ENCODE results near the gene CRYBG1.

CRYBG1 gene

GRCh38 chr6:106462923-106463557 lies 102.5 kb downstream of the CRYBG1 start:
- DNase-seq (ENCODE audit: low read depth in 2 of 2), result no peak

GRCh38 chr6:106466211-106466610 lies 105.7 kb downstream of the CRYBG1 start:
- no peak for DNase-seq (ENCODE audit: low read depth in 2 of 2)

DNA sequence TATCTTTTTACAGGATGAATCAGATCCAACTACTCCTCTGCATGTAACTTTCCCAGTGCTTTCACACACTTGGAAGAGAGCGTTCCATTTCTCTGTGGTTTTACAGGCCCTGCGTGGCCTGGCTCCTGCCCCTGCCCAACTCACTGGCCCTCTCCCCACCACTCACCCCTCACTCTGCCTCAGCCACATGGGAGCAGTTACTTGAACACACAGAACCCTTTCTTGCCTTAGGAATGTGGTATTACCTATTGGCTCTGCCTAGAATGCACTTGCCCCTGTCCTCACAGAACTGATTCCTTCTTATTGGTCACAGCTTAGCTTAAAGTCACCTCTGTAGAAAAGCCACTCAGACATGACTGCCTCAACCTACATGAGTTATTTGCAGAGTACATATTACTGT lies 108.4 kb downstream of the CRYBG1 start:
- DNase-seq (ENCODE audit: low read depth in 2 of 2), result no peak

DNA sequence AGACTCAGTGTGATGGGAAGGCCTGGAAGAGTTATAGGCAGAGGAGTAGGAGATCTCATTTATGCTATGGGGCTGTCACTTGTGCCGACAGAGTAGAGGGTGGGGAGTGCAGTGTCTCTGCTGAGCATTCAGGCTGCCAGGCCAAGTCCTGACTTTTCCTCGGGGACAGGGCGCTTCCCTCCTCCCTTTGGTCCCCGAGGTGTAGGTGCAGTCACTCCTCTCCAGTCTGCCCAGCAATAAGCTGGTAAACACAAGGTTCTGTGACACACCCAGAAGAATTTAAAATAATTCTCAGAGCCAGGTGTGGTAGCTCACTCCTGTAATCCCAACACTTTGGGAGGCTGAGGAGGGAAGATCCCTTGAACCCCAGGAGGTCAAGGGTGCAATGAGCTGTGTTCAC lies 109.4 kb downstream of the CRYBG1 start:
- DNase-seq (ENCODE audit: low read depth in 2 of 2), result no peak

- no peak for DNase-seq (ENCODE audit: low read depth in 2 of 2)
Observed at GRCh38 chr6:106470316-106470715, 109.8 kb downstream of the CRYBG1 start.

DNA sequence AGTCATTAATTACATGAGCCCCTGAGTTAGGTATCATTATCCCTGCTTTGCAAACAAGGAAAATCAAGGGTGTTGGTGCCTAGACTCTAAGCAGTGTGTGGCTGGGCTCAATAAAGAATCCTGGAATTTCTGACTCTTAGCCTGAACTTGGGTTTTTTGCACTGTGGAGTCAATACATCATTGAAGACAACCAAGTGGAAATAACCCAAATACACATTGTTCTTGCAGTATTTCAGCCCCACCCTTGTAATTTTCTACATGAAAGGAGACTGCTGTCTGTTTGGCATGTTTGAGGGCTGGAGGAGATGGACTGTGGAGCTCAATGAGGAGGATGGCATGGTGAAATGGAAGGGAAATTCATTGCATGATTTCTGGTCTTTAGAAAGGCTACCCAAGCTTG lies 110.3 kb downstream of the CRYBG1 start:
- DNase-seq (ENCODE audit: low read depth in 2 of 2), result no peak

DNA sequence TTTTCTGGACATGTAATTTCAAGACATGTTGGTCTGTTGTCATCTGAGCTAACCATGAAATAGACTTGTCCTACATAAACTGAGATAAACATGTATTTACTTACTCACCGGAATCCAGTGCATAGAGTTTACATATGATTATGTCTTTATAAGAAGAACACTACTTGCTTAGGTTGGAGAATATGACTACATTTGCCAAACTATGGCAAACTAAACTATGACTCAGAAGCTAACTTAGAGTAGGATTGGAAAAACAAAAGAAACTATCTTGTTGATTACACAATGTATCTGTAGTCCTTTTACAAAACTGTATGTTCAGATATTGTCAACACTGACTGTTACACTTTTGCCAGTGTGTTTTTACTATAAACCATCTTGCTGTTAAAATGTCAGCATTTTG lies 113.3 kb downstream of the CRYBG1 start:
- no peak for DNase-seq (ENCODE audit: low read depth in 2 of 2)

DNA sequence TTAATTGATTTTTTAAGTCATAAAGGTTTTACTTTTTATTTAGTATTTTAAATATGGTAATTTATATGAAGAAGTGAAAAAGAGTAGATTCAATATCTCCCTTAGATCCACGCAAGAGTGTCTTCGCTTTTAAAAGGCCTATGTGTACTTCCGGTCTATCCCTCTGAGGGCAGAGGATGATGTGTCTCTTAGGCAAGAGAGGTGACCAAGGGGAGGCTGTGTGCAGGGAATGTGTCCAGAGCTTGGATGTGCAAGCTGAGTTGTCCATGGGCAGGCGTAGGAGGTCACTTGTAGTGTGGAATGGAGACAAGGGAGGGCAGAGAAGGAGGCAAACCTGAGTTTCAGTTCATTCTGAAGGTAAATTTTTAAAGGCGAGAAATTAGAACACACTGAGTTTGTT lies 113.9 kb downstream of the CRYBG1 start:
- no peak for DNase-seq (ENCODE audit: low read depth in 2 of 2)

- no peak for DNase-seq (ENCODE audit: low read depth in 2 of 2)
Observed at GRCh38 chr6:106475284-106475683, 114.8 kb downstream of the CRYBG1 start.

DNA sequence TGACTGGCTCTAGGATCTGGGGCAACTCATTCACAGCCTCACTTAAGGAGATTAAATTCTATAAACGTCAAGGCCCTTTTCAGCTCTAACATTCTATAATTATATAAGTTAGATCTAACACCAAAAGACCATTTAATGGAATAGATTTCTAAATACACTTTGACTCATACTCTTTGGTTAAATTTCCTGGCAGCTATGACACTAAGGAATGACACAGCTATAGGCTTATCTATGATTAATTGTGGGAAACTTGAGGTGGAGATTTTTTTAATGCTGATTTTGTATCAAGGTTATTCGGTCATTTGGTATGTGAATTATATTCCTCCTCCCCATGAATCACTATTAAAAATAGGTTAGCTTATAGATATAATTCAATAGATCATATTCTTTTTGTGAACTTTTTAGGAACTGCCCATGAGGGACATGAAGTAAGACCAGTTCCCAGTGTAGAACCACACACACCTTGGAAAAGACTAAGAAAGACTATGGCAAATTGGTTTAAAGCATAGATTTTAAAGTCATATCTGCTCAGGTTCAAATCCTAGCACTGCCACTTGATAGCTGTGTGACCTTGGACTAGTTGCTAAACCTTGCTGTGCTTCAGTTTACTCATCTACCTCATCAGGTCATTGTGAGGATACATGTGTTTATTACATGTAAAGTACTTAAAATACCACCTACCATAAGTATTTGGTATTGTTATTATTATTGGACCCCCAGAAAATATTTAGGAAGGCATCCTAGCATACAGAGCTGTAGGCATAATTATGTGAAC lies 116.0 kb downstream of the CRYBG1 start:
- DNase-seq (ENCODE audit: low read depth in 2 of 2), result no peak

DNA sequence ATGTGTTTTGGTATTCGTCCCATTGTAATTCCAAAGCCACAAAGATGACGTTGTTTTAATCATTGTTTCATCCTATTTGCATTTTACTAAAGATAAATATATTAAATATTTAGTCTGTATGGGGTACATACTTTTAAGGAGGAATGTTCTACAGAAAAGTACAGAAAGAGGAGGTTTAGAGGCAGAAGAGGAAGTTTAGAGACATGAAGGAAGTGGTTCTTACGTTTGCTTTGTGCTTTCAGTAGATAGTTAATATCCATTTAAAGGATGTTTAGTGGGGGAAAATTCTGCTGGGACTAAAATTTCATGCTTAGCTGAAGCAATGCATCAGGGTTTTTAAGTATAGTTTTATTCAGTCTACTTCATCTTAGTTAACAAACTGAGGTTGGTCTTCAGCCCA lies 116.6 kb downstream of the CRYBG1 start:
- no peak for DNase-seq (ENCODE audit: low read depth in 2 of 2)

- no peak for DNase-seq (ENCODE audit: low read depth in 2 of 2)
Observed at GRCh38 chr6:106477790-106478189, 117.3 kb downstream of the CRYBG1 start.

DNA sequence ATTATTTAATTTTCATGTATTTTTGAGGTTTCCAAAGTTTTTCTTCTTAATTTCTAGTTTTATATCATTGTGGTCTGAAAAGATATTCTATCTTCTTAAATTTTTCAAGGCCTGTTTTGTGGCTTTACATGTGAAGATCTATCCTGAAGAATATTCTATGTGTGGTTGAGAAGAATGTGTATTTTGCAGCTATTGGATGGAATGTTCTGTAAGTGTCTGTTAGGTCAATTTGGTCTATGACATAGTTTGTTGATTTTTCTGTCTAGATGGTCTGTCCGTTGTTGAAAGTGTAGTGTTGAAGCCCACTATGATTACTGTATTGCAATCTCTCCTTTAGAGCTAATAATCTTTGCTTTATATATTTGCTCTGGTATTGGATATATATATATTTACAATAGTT lies 125.7 kb downstream of the CRYBG1 start:
- DNase-seq (ENCODE audit: low read depth in 2 of 2), result no peak

DNA sequence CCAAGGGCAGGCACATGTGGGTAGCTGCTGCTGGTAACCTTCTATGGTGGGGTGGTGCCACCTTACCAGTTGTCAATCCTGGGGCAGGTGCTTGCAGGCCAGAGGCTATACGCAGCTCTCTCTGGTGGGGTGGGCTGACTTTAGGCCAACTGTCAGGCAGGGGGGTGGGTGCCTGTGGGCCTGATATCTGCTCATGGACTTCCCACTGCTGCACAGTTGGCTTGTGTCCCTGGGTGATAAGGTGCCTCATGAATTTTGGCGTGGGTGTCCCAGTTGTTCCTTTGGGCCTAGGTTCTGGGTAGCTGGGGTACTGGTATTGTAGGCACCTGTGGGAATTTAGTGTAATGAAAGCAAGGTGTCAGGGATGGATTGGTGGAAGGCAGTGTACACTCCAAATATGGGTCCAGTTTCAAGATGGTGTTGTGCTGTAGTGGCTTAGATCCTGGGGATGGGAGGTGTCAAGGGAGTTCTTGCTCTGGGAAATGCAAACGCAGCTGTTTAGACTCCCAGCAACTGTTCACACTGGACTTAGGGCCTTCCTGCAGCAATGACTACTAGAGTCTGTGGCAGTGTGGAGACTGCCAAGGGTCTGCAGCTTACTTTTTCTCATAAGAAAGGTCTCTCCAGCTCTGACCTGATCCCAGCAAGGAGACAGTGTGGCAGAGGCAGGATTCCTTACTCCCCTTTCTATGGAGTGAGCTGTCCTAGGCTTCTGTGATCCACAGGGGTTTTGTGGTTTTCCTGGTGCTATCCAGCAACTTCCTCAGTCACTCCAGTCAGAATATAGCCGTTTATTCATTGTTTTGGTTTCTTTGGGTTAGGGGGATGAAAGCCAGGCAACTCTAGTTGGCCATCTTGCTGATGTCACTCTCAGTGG lies 128.2 kb downstream of the CRYBG1 start:
- DNase-seq (ENCODE audit: low read depth in 2 of 2), result no peak

DNA sequence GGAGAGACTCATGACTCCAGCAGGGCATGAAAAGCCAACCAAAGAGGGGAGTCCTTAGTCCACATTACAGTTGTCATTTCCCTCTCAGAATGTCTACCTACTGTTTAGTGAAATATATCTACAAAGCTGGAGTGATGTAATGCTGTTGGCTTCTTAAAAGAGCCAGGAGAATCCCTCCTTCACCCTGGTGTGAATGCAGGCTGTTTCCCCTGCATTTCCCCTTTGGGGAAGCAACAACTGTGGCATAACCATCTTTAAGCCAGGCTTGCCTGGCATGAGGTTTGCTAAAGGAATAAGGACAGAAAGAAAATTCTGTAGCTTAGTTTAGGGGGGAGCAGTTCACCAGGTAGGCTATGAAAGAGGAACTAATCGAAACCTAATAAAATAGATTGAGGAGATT lies 129.5 kb downstream of the CRYBG1 start:
- no peak for DNase-seq (ENCODE audit: low read depth in 2 of 2)

DNA sequence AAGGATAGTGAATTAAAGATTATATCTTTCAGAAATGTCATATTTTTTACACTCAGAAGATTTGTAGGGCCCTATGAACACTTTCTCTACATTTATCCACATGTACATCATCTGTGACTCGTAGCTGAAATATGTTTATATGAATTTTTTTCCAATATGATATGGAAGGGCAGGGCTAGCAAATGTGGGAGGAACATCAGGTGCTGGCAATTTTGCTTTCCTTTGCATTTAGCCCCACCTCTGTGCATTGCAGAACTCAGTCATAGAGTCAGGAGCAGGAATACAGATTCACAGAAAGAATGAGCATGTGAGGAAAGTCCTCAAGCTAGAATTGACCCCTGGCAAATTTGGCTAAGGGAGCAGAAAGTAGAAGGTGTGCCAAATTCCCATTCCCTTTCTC lies 129.9 kb downstream of the CRYBG1 start:
- DNase-seq (ENCODE audit: low read depth in 2 of 2), result no peak

DNA sequence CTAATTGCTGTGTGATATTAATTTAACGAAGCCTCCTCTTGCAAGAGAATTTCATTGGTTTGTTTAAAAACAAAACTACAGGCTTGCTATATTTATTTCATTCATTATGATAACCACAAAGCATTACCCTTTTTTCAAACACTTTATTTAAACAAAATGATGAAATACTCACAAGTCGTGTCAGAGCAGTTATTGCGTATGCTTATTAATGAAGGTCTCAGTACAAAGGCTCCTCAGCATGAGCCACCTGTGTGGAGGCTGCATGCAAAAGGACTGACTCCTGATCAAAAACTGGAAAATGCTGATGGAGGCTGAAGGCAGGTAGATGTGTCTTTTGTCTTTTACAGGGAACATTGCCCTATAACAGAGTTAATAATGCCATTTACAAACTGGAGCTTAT lies 130.5 kb downstream of the CRYBG1 start:
- DNase-seq (ENCODE audit: low read depth in 2 of 2), result no peak

GRCh38 chr6:106495014-106495413 lies 134.5 kb downstream of the CRYBG1 start:
- DNase-seq (ENCODE audit: low read depth in 2 of 2), result no peak

GRCh38 chr6:106496823-106497222 lies 136.3 kb downstream of the CRYBG1 start:
- DNase-seq (ENCODE audit: low read depth in 2 of 2), result no peak

DNA sequence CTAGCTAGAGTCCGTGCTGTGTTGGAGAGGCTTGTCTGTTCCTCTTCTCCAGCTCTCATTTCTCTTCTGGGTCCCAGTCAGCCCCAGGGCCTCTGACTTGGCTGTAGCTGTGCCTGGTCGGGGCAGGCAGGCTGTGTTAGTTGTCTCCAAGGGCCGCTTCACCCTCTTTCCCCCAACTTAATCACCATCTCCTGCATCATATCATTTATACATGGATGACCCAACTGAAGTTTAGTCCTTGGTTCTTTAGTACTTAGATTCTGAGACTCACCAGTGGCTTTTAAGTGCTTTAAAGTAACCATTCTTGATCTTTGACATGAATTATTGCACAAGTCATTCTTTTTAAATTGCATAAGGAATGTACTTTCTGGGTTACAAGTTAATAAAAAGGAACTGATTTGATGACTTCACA lies 141.4 kb downstream of the CRYBG1 start:
- no peak for DNase-seq (ENCODE audit: low read depth in 2 of 2)

GRCh38 chr6:106502559-106502958 lies 142.0 kb downstream of the CRYBG1 start:
- no peak for DNase-seq (ENCODE audit: low read depth in 2 of 2)

DNA sequence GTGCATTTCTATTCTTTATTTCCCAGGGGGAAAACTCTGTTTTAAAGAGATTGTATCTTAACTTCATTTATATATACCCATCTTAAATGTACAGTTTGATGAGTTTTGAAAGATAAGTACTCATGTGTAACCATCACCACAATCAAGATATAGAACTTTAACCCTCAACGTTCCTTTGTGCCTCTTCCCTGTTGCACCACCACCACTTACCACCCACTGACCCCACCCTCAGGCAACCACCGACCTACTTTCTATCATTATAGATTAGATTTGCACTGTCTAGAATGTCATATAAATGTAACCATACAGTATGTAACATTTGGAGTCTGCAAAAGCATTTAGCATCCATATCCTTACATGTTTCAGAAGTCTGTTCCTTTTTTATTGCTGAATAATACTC lies 147.8 kb downstream of the CRYBG1 start:
- DNase-seq (ENCODE audit: low read depth in 2 of 2), result no peak

DNA sequence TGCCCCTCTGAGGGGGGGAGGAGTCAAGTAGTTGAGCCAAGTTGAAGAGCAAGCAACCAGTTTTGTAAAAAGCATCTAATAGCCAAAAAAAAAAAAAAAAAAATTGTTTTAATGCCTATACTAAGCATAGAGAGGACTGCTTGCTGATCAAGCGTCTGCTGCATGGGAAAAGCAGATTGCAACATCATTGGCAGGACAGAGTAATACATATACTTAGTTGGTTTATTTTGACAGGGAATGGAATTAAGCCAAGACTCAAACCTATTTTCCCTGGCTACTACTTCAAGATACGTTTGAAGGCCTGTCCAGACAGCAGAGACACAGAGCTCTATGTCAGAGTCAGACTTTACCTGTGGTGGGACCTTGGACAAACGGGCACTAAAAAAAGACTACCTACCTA lies 148.3 kb downstream of the CRYBG1 start:
- DNase-seq (ENCODE audit: low read depth in 2 of 2), result no peak

Measured in stimulated activated CD4-positive, alpha-beta T cell treated with anti-CD3 and anti-CD28 coated beads, Interleukin-4, amount 100 ng/mL, for 48 hours (primary cell).